B cell (primary cell): ENCODE data around the gene TXNDC11. TPM values are rescaled to one million over a fixed set of nuclear protein-coding genes. Genes with fewer than 3 reads are reported as not detected.

Experiments
- ATAC-seq: fragments of 200-7000 bp; cut with Tn5 transposase; one replicate; pipeline ENCODE4 v1.10.0; 2021; ENCODE audit warnings: low read depth, mild to moderate bottlenecking, moderate number of reproducible peaks, moderate library complexity
- CTCF ChIA-PET: fragments of 350-600 bp; sonication (Branson Sonifier 250); formaldehyde crosslinking; loops from one replicate; lab custom pipeline; 2021; ENCODE audit warnings: antibody characterized with exemption, inconsistent platforms; lab: Charles Lee
- POLR2A ChIA-PET: fragments of 350-600 bp; sonication (Branson Sonifier 250); formaldehyde crosslinking; loops from one replicate; lab custom pipeline; 2021; ENCODE audit warnings: antibody characterized with exemption; lab: Charles Lee
- DNase-seq: peaks from one replicate; pipeline ENCODE4 v3.0.0; 2013
- H2AFZ ChIP-seq: 2 replicates; pipeline ENCODE4 v1.6.1; 2012; ENCODE audit warnings: mild to moderate bottlenecking, low read depth, low read length; ENCODE audit not compliant: insufficient read depth, poor library complexity, severe bottlenecking
- H3K27ac ChIP-seq, 2 donors: 1 replicate in 1 of 2; 2 replicates in 1 of 2; pipeline ENCODE4 v1.5.1; 2012 to 2013; ENCODE audit warnings: low read length in 2 of 2, mild to moderate bottlenecking in 2 of 2, moderate library complexity in 1 of 2
- H3K27me3 ChIP-seq, 4 experiments: fragments of 200-600 bp in 1 of 4; sonication (generic) in 1 of 4; replicated peaks in 1 of 4; 1 replicate in 2 of 4; 2 replicates in 2 of 4; pipeline versions ENCODE4 v1.6.1 to v1.7.0; 2013 to 2016; ENCODE audit warnings: low read length in 3 of 4, mild to moderate bottlenecking in 2 of 4, mixed read lengths in 1 of 4, moderate library complexity in 1 of 4; ENCODE audit not compliant: insufficient read depth in 4 of 4, control insufficient read depth in 3 of 4; ENCODE audit errors: control extremely low read depth in 1 of 4
- H3K36me3 ChIP-seq, 2 experiments: replicated peaks in 1 of 2; 1 replicate in 1 of 2; 2 replicates in 1 of 2; pipeline versions ENCODE4 v1.6.1 to v1.7.1; 2013; ENCODE audit warnings: low read length in 1 of 2; ENCODE audit not compliant: insufficient read depth in 2 of 2, control insufficient read depth in 1 of 2; ENCODE audit errors: control extremely low read depth in 1 of 2, extremely low read depth in 1 of 2
- H3K4me1 ChIP-seq, 2 donors: fragments of 200-600 bp in 1 of 2; sonication (generic) in 1 of 2; 1 replicate in 1 of 2; 2 replicates in 1 of 2; pipeline versions ENCODE4 v1.5.1 to v1.6.1; 2013 to 2017; ENCODE audit warnings: low read length in 2 of 2; ENCODE audit not compliant: control insufficient read depth in 2 of 2, insufficient read depth in 2 of 2
- H3K4me2 ChIP-seq: replicated peaks from 2 replicates; pipeline ENCODE3; 2012; ENCODE audit warnings: mild to moderate bottlenecking, low read depth, low read length; ENCODE audit not compliant: poor library complexity, severe bottlenecking
- H3K4me3 ChIP-seq, 5 experiments: fragments of 200-600 bp in 1 of 5; sonication (generic) in 1 of 5; 1 replicate in 3 of 5; 2 replicates in 2 of 5; pipeline versions ENCODE4 v1.5.1 to v1.7.0; 2011 to 2016; ENCODE audit warnings: low read length in 4 of 5, mild to moderate bottlenecking in 4 of 5, low read depth in 2 of 5, control low read depth in 1 of 5, moderate library complexity in 1 of 5; ENCODE audit not compliant: insufficient read depth in 1 of 5; ENCODE audit errors: control extremely low read depth in 1 of 5, extremely low read depth in 1 of 5
- H3K79me2 ChIP-seq: fragments of 200-600 bp; sonication (generic); one replicate; pipeline ENCODE4 v1.6.0; 2016; ENCODE audit warnings: low read length; ENCODE audit not compliant: control insufficient read depth, insufficient read depth
- H3K9ac ChIP-seq: fragments of 200-600 bp; sonication (generic); 2 replicates; pipeline ENCODE4 v1.6.1; 2017; ENCODE audit warnings: mild to moderate bottlenecking, low read length, moderate library complexity
- H3K9me3 ChIP-seq, 3 donors: one replicate each; pipeline versions ENCODE4 v1.6.1 to v1.7.1; 2013; ENCODE audit warnings: low read length in 2 of 3; ENCODE audit not compliant: control insufficient read depth in 2 of 3, insufficient read depth in 1 of 3; ENCODE audit errors: control extremely low read depth in 1 of 3
- H4K20me1 ChIP-seq: 2 replicates; pipeline ENCODE4 v1.6.0; 2012; ENCODE audit warnings: mild to moderate bottlenecking, low read length; ENCODE audit not compliant: insufficient read depth, control insufficient read depth, poor library complexity, severe bottlenecking
- H3K27ac Mint-ChIP-seq: one replicate; pipeline ENCODE4 v1.8.0; 2021; ENCODE audit warnings: mixed read lengths
- H3K27me3 Mint-ChIP-seq: one replicate; pipeline ENCODE4 v1.8.0; 2021; ENCODE audit warnings: mixed read lengths
- H3K4me1 Mint-ChIP-seq: one replicate; pipeline ENCODE4 v1.8.0; 2021; ENCODE audit warnings: mixed read lengths
- H3K4me3 Mint-ChIP-seq: one replicate; pipeline ENCODE4 v1.8.0; 2021; ENCODE audit warnings: mixed read lengths
- H3K9me3 Mint-ChIP-seq: one replicate; pipeline ENCODE4 v1.8.0; 2022; ENCODE audit warnings: mixed read lengths; ENCODE audit not compliant: insufficient read depth
- EZH2 ChIP-seq: IDR thresholded peaks from 2 replicates; pipeline ENCODE4 v1.6.1; 2012; ENCODE audit warnings: borderline replicate concordance, low read depth, mild to moderate bottlenecking, moderate library complexity, low read length; ENCODE audit not compliant: insufficient read depth, poor library complexity, severe bottlenecking
- WGBS: methylation state at CpG from one replicate; pipeline ENCODE4 v1.1.5; 2013; ENCODE audit warnings: missing lambda C conversion rate; ENCODE audit not compliant: insufficient coverage; 5-methylcytosine and 5-hydroxymethylcytosine counted together
- intact Hi-C: fragments of 100-400 bp; cut with micrococcal nuclease; formaldehyde crosslinking; loops from one replicate; pipeline ENCODE4 v1.10.0; 2022
- polyA plus RNA-seq: library from polyadenylated mRNA; depleted of rRNA; stranded (reverse); fragments of >200 nt; gene quantifications from 2 replicates; pipeline ENCODE4 v1.2.3, GENCODE V29; 2012
- total RNA-seq, 2 donors: library from RNA; stranded (reverse); fragments of 120-200 nt in 1 of 2; gene quantifications; 1 replicate in 1 of 2; 2 replicates in 1 of 2; pipeline versions ENCODE4 v1.2.3 to v1.2.4, GENCODE V29; 2013 to 2022
- TF ChIP-seq, protein P1 (sequence below): fragments of 200-600 bp; IDR thresholded peaks from one replicate; pipeline ENCODE4 v1.8.0; 2022; ENCODE audit warnings: antibody characterized with exemption, mild to moderate bottlenecking

Gene TXNDC11
- total and polyA plus RNA-seq, 2 donors (not counting 1 experiment from before 2014, with no cell fraction given) = 50.2 to 76.9 TPM

DNA sequence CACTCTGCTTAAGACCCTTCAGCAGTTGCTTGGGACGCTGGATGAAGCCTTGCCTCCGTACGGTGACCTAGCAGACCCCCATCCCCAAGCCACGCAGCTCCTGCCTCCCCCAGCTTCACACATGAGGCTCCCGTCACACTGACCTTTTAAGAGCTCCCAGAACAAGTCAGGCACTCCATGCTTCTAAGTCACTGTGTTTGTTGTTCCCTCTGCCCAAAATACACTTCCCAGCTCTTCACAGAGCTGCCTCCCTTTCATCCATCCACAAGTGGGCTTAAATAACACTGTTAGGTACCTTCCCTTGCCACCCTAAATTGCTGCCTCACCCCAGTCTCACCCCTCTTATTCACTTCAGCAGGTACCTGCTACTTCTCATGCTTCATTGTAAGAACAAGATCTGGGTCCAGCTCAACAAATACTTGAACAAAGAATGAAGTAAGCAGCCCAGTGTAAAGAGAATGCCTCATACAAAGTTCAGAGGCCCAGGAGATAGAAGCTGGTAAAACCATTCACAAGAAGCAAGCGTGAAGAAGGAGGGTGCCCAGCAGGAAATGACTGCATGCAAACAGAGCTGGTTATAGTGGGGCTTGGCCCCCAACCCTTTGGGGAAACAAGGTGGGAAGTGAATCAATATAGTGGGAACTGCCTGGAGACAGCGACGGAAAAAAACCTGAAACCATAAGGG lies 48.6 kb upstream of the TXNDC11 start:
- intact Hi-C loops = no loop called here
- no peak overlapping the region for H3K9ac ChIP-seq

DNA sequence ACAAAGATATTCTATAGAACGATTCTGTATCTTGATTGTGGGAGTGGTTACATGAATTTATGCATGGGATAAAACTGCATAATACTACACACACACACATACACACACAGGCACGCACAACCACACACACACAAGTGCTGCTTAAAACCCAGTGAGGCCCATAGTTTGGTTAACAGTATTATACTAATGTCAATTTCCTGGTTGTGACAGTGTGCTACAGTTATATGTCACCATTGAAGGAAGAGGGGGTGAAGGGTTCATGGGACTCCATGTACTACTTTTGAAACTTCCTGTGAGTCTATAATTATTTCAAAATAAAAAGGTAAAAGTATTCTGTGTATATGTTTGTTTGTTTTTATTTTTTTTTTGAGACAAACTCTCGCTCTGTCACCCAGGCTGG lies 46.3 kb upstream of the TXNDC11 start:
- Histone ChIP-seq H3K27ac (no peak overlapping the region), H3K36me3 (peaks cover 0 to 6% of the 10 kb centered on the region in 2 experiments), H3K9me3 (no peaks in the 10 kb centered on the region), H3K4me2 (no peak overlapping the region), H3K4me3 (no peak overlapping the region), H3K27me3 (no peaks in the 10 kb centered on the region), H3K4me1 (peaks cover 10 to 14% of the 10 kb centered on the region in 2 donors), H4K20me1 (peaks cover 16% of the 10 kb centered on the region), H2AFZ (no peak overlapping the region), H3K9ac (no peak overlapping the region), H3K79me2 (peaks cover 92% of the 10 kb centered on the region)
- intact Hi-C loops = no loop called here
- no peak overlapping the region for H3K4me3 Mint-ChIP-seq
- TF ChIP-seq, protein P1, sequence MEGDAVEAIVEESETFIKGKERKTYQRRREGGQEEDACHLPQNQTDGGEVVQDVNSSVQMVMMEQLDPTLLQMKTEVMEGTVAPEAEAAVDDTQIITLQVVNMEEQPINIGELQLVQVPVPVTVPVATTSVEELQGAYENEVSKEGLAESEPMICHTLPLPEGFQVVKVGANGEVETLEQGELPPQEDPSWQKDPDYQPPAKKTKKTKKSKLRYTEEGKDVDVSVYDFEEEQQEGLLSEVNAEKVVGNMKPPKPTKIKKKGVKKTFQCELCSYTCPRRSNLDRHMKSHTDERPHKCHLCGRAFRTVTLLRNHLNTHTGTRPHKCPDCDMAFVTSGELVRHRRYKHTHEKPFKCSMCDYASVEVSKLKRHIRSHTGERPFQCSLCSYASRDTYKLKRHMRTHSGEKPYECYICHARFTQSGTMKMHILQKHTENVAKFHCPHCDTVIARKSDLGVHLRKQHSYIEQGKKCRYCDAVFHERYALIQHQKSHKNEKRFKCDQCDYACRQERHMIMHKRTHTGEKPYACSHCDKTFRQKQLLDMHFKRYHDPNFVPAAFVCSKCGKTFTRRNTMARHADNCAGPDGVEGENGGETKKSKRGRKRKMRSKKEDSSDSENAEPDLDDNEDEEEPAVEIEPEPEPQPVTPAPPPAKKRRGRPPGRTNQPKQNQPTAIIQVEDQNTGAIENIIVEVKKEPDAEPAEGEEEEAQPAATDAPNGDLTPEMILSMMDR = no peak
- no peak for TF ChIP-seq EZH2
- H3K9me3 Mint-ChIP-seq = no peaks in the 10 kb centered on the region
- H3K4me1 Mint-ChIP-seq = peaks cover 53% of the 10 kb centered on the region
- H3K27ac Mint-ChIP-seq = peak overlapping the region; percentile 20
- no peaks in the 10 kb centered on the region for H3K27me3 Mint-ChIP-seq
- WGBS = no CpG with 5 or more reads among the region's 3 CpGs
- DNase-seq (no peak), ATAC-seq (no peak)
- CTCF ChIA-PET = interaction anchor here (0.6 kb wide), 1 partner anchor 266 kb away, joined by 4 read pairs; no protein-coding TSS in a partner anchor
- POLR2A ChIA-PET = interaction anchor here (0.7 kb wide), 1 partner anchor 47 kb away, joined by 3 read pairs; no protein-coding TSS in a partner anchor

More for the DNA sequence above, 48.6 kb upstream of the TXNDC11 start:
- CTCF ChIA-PET = interaction anchor here (0.6 to 1.4 kb wide), 4 partner anchors 13 to 132 kb away, joined by 3 to 6 read pairs (median 4); partner anchors contain the start of gene TXNDC11
- Histone ChIP-seq H3K4me1 (peaks cover 11% of the 10 kb centered on the region in 2 donors), H3K27ac (peak overlapping the region in 1 of 2 donors; percentile 7), H3K36me3 (peaks cover 0 to 6% of the 10 kb centered on the region in 2 experiments), H3K4me3 (no peak overlapping the region), H3K9me3 (no peaks in the 10 kb centered on the region), H3K27me3 (no peaks in the 10 kb centered on the region), H3K79me2 (peaks cover 91% of the 10 kb centered on the region), H3K4me2 (no peak overlapping the region), H2AFZ (no peak overlapping the region), H4K20me1 (peaks cover 16% of the 10 kb centered on the region)
- WGBS = 93% methylated on average over 6 of the region's 8 CpGs
- no peak for ATAC-seq
- H3K9me3 Mint-ChIP-seq = no peaks in the 10 kb centered on the region
- no peak for TF ChIP-seq EZH2
- TF ChIP-seq, protein P1 = no peak
- POLR2A ChIA-PET = interaction anchor here (0.7 to 1.1 kb wide), 2 partner anchors 20 to 25 kb away, joined by 3 to 4 read pairs; no protein-coding TSS in a partner anchor
- DNase-seq = no peak
- no peak overlapping the region for H3K4me3 Mint-ChIP-seq
- H3K27ac Mint-ChIP-seq = peak overlapping the region; percentile 58
- peaks cover 63% of the 10 kb centered on the region for H3K4me1 Mint-ChIP-seq
- no peaks in the 10 kb centered on the region for H3K27me3 Mint-ChIP-seq
